GM23248 (cell line): Measurements from ENCODE around the gene NHEJ1. TPM values are rescaled to one million over a fixed set of nuclear protein-coding genes. Genes with fewer than 3 reads are reported as not detected.

ENCODE experiments used
- DNase-seq: peaks from one replicate; pipeline ENCODE4 v3.0.0-alpha.2; 2015
- H2AFZ ChIP-seq: fragments of 200-600 bp; sonication (generic); 2 replicates; pipeline ENCODE4 v1.6.1; 2016; ENCODE audit warnings: antibody characterized with exemption
- H3F3A ChIP-seq: fragments of 200-600 bp; sonication (generic); 2 replicates; pipeline ENCODE4 v1.6.1; 2016; ENCODE audit warnings: mild to moderate bottlenecking, antibody characterized with exemption, mixed run types; ENCODE audit not compliant: insufficient read depth
- H3K27ac ChIP-seq: fragments of 200-600 bp; sonication (generic); 2 replicates; pipeline ENCODE4 v1.5.1; 2016; ENCODE audit warnings: mild to moderate bottlenecking
- H3K27me3 ChIP-seq: fragments of 200-600 bp; sonication (generic); replicated peaks from 2 replicates; pipeline ENCODE4 v1.6.1; 2016; ENCODE audit warnings: mild to moderate bottlenecking; ENCODE audit not compliant: insufficient read depth
- H3K36me3 ChIP-seq: fragments of 200-600 bp; sonication (generic); 2 replicates; pipeline ENCODE4 v1.6.1; 2016; ENCODE audit warnings: low read depth, mild to moderate bottlenecking
- H3K4me1 ChIP-seq: fragments of 200-600 bp; sonication (generic); 2 replicates; pipeline ENCODE4 v1.6.1; 2016; ENCODE audit warnings: mild to moderate bottlenecking; ENCODE audit not compliant: insufficient read depth
- H3K4me2 ChIP-seq: fragments of 200-600 bp; sonication (generic); one replicate; pipeline ENCODE4 v1.6.1; 2016; ENCODE audit warnings: mild to moderate bottlenecking; ENCODE audit not compliant: unreplicated experiment
- H3K4me3 ChIP-seq: fragments of 200-600 bp; sonication (generic); 2 replicates; pipeline ENCODE4 v1.5.1; 2016; ENCODE audit warnings: mild to moderate bottlenecking
- H3K79me2 ChIP-seq: fragments of 200-600 bp; sonication (generic); 2 replicates; pipeline ENCODE4 v1.6.1; 2016; ENCODE audit warnings: mild to moderate bottlenecking; ENCODE audit not compliant: insufficient read depth
- H3K9ac ChIP-seq: fragments of 200-600 bp; sonication (generic); 2 replicates; pipeline ENCODE4 v1.6.1; 2016; ENCODE audit warnings: mild to moderate bottlenecking
- H3K9me2 ChIP-seq: fragments of 200-600 bp; sonication (generic); 2 replicates; pipeline ENCODE4 v1.6.1; 2016; ENCODE audit warnings: mixed run types, mild to moderate bottlenecking, moderate library complexity; ENCODE audit not compliant: insufficient read depth
- H3K9me3 ChIP-seq: fragments of 200-600 bp; sonication (generic); one replicate; pipeline ENCODE4 v1.6.1; 2017; ENCODE audit warnings: low read depth
- H4K20me1 ChIP-seq: fragments of 200-600 bp; sonication (generic); 2 replicates; pipeline ENCODE4 v1.6.0; 2016; ENCODE audit not compliant: insufficient read depth
- EZH2 ChIP-seq: fragments of 200-600 bp; sonication (generic); IDR thresholded peaks from 2 replicates; pipeline ENCODE4 v1.6.1; 2018; ENCODE audit warnings: antibody characterized with exemption, mild to moderate bottlenecking; ENCODE audit not compliant: insufficient read depth, poor library complexity, severe bottlenecking
- EZH2phosphoT487 ChIP-seq: fragments of 200-600 bp; sonication (generic); IDR thresholded peaks from 2 replicates; pipeline ENCODE4 v1.6.1; 2018; ENCODE audit warnings: antibody characterized with exemption, moderate library complexity, mild to moderate bottlenecking, low read depth; ENCODE audit not compliant: insufficient read depth
- WGBS, 2 experiments: methylation state at CpG; one replicate each; pipeline ENCODE4 v1.1.6; 2015 to 2017; ENCODE audit warnings: low lambda C conversion rate in 2 of 2, low coverage in 1 of 2; ENCODE audit errors: missing lambda C conversion rate in 2 of 2; 5-methylcytosine and 5-hydroxymethylcytosine counted together
- in situ Hi-C: fragments of 300-500 bp; cut with MboI; formaldehyde crosslinking; loops from 2 replicates; pipeline ENCODE4 v1.15.0; 2020
- polyA plus RNA-seq: library from polyadenylated mRNA; unstranded; fragments of >200 nt; fragmentation: Nextera tagmentation; extraction: Ambion mirVana; gene quantifications from 2 replicates; pipeline ENCODE4 v1.2.1, GENCODE V29; 2016
- total RNA-seq: library from RNA; depleted of rRNA; stranded (reverse); fragments of >200 nt; shearing (Covaris generic); gene quantifications from 2 replicates; pipeline ENCODE4 v1.2.3, GENCODE V29; 2014

NHEJ1 gene
- total and polyA plus RNA-seq, 2 experiments from 2014 or later: 8.3 to 16.1 TPM

DNA sequence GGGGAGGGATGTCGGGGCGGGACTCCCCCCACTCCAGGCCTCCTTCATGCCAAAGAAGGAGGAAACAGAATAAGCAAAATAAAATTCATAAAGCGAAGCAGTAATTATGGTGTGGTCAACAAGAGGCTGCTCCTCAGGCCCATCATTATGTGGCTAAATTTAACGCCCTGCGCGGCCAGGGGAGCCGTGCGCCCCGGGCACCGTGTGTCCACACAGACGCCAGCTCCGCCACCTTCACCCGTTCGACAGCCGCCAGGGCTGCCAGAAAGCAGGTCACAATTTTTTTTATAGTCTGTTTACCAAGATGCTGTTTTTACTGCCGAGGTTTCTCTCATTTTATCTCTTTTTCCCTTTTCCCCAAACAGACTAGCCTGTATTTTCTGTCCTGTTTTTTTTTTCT, 31.0 kb downstream of the NHEJ1 start:
- TF ChIP-seq EZH2 (no peak), EZH2phosphoT487 (no peak)
- 97 to 98% methylated on average over 16 of the region's 16 CpGs for WGBS, 2 experiments
- no peak overlapping the region for H3K27ac ChIP-seq
- no peaks in the 10 kb centered on the region for H3K36me3 ChIP-seq
- H2AFZ ChIP-seq: no peak overlapping the region
- in situ Hi-C loops: no loop called here
- H3K27me3 ChIP-seq: no peaks in the 10 kb centered on the region
- no peaks in the 10 kb centered on the region for H4K20me1 ChIP-seq
- DNase-seq: no peak
- peaks cover 15% of the 10 kb centered on the region for H3K4me1 ChIP-seq
- H3K9me2 ChIP-seq: no peaks in the 10 kb centered on the region
- H3K9ac ChIP-seq: no peak overlapping the region
- peaks cover 17% of the 10 kb centered on the region for H3F3A ChIP-seq
- no peak overlapping the region for H3K4me2 ChIP-seq
- H3K4me3 ChIP-seq: no peak overlapping the region
- H3K9me3 ChIP-seq: no peaks in the 10 kb centered on the region
- no peaks in the 10 kb centered on the region for H3K79me2 ChIP-seq

DNA sequence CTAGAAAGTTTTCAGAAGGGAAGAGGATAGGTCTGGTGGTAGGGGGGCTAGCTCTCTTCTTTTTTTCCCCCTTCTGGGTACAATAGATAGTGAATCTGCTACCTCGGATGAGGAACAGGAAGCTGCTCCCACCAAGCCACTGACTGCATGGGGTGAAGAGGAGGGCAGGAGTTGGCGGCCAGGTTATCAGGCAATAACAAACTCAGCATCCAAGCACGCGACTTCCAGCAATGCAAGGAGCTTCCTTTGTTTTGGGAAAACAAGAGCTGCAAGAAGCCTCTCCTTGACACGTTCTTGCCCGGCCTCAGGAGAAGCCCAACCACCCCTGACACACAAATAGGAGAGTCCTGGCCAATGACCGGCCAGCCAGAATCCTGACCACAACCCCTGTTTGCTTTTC, 32.2 kb downstream of the NHEJ1 start:
- WGBS, 2 experiments: 93% methylated on average over 7 of the region's 7 CpGs
- in situ Hi-C loops: no loop called here

DNA sequence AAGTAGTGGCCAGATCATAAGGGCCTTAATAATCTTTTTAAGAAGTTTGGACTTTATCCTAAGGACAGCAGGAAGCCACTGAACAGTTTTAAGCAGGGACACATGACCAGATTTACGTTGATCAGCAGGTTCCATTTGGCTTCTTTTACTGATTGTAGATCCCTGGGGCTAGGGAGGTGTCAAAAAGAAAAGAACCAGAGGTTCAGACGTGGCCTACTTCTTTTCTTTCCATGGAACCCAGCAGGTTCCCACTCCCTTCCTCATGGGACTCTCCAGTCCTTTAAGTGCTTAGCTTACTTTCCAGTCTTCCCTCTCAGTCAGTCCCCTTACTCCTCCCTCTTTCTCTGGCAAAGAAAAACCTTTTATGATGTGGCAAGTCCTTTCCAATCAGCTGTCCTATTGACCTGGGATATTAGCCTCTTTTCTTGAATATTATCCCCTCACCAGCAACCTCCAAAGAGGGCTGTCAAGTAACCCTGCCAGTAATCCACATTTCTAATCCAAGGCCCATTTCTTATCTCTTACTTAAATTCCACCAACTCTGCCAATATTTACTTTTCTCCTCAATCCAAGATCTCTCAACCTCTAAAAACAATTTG, 33.5 kb downstream of the NHEJ1 start:
- Histone ChIP-seq H3K27ac (no peak overlapping the region), H4K20me1 (no peaks in the 10 kb centered on the region), H3K27me3 (no peaks in the 10 kb centered on the region), H3K79me2 (no peaks in the 10 kb centered on the region), H3K4me3 (no peak overlapping the region), H3K4me2 (no peak overlapping the region), H2AFZ (no peak overlapping the region), H3F3A (peaks cover 19% of the 10 kb centered on the region), H3K9me2 (no peaks in the 10 kb centered on the region), H3K9ac (no peak overlapping the region), H3K36me3 (no peaks in the 10 kb centered on the region), H3K9me3 (no peaks in the 10 kb centered on the region), H3K4me1 (peaks cover 23% of the 10 kb centered on the region)
- 86 to 88% methylated on average over 2 of the region's 2 CpGs for WGBS, 2 experiments
- in situ Hi-C loops: no loop called here
- DNase-seq: no peak
- TF ChIP-seq EZH2 (no peak), EZH2phosphoT487 (no peak)

More for the DNA sequence above, 32.2 kb downstream of the NHEJ1 start:
- Histone ChIP-seq H3K36me3 (no peaks in the 10 kb centered on the region), H3K4me3 (no peak overlapping the region), H3K9me3 (no peaks in the 10 kb centered on the region), H3K4me1 (peaks cover 23% of the 10 kb centered on the region), H3F3A (peaks cover 19% of the 10 kb centered on the region), H3K9me2 (no peaks in the 10 kb centered on the region), H3K4me2 (no peak overlapping the region), H2AFZ (no peak overlapping the region), H3K79me2 (no peaks in the 10 kb centered on the region), H4K20me1 (no peaks in the 10 kb centered on the region), H3K9ac (no peak overlapping the region), H3K27me3 (no peaks in the 10 kb centered on the region), H3K27ac (no peak overlapping the region)
- no peak for DNase-seq
- no peak for TF ChIP-seq EZH2

DNA sequence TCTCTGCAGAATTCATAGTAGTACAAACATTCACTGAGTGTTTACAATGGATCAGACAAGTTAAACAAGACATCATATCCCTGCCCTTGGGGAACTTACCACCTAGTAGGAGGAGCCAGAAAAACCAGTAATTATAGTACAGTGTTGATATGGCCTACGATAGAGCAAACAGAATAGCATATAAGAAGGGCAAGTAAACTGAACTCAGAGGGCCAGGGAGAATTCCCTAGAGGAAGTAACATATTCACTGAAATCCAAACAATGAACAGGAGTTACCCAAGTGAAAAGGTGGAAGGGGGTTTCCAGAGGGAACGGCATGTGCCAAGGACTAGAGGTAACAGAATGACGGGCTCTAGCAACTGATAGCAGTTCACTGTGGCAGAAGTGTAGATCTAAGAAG, 34.1 kb downstream of the NHEJ1 start:
- no peaks in the 10 kb centered on the region for H3K36me3 ChIP-seq
- H3K79me2 ChIP-seq: no peaks in the 10 kb centered on the region
- H3K4me1 ChIP-seq: peaks cover 23% of the 10 kb centered on the region
- 80 to 90% methylated on average over 3 of the region's 3 CpGs for WGBS, 2 experiments
- TF ChIP-seq EZH2 (no peak), EZH2phosphoT487 (no peak)
- DNase-seq: no peak
- H2AFZ ChIP-seq: no peak overlapping the region
- H4K20me1 ChIP-seq: no peaks in the 10 kb centered on the region
- H3K9me3 ChIP-seq: no peaks in the 10 kb centered on the region
- no peak overlapping the region for H3K9ac ChIP-seq
- H3F3A ChIP-seq: peaks cover 19% of the 10 kb centered on the region
- in situ Hi-C loops: no loop called here
- H3K27me3 ChIP-seq: no peaks in the 10 kb centered on the region
- no peak overlapping the region for H3K27ac ChIP-seq
- no peak overlapping the region for H3K4me3 ChIP-seq
- H3K4me2 ChIP-seq: no peak overlapping the region
- no peaks in the 10 kb centered on the region for H3K9me2 ChIP-seq

GRCh38 chr2:219125886-219126270, 34.7 kb downstream of the NHEJ1 start:
- DNase-seq: peak; percentile 39
- TF ChIP-seq EZH2: no peak
- no peak for TF ChIP-seq EZH2phosphoT487
- Histone ChIP-seq H3K79me2 (no peaks in the 10 kb centered on the region), H3K4me2 (peak overlapping the region; percentile 16), H4K20me1 (no peaks in the 10 kb centered on the region), H3F3A (peaks cover 19% of the 10 kb centered on the region), H3K4me3 (peak overlapping the region; percentile 15; the same call in 1 of the 2 replicates), H3K9ac (no peak overlapping the region), H3K9me3 (no peaks in the 10 kb centered on the region), H3K27me3 (no peaks in the 10 kb centered on the region), H3K4me1 (peaks cover 23% of the 10 kb centered on the region), H3K27ac (peak overlapping the region; percentile 57; the same call in 1 of the 2 replicates), H3K36me3 (no peaks in the 10 kb centered on the region), H3K9me2 (no peaks in the 10 kb centered on the region), H2AFZ (no peak overlapping the region)
- 31 to 34% methylated on average over 1 of the region's 1 CpG for WGBS, 2 experiments
- in situ Hi-C loops: no loop called here
